ENCODE measurements around the gene FHIP1A. TPM values are rescaled to one million over a fixed set of nuclear protein-coding genes. Genes with fewer than 3 reads are reported as not detected.

Gene FHIP1A
- total RNA-seq, 1 experiment from 2014 or later = 14.8 TPM

DNA sequence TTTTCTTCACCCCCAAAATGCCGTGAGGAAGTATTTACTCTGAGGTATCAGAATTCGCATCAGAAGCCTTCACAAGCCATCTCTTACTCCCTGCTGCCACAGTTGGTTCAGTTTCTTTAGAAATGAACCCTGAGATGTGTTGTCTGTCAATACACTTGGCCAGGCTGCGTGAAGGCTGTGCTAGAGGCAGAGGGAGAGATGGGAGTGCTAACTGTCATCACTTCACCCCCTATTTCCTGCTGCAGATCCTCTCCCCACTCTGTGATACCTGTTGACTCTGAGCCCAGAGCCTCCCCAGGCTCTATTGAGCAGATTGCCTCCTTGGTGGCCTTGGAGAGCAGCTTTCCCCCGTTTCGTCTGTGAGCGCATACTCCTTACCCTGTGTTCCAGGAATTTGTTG is 34.8 kb downstream of the FHIP1A start:
- POLR2A ChIA-PET = no interaction called here
- no peak for DNase-seq (ENCODE audit: low read depth, low spot score)
- no peak for TF ChIP-seq ZFX (IDR thresholded peaks at IDR 0.05)
- TF ChIP-seq ZNF274 (IDR thresholded peaks at IDR 0.05; ENCODE audit: low read depth, low read length) = no peak
- no peak for TF ChIP-seq ELF1 (IDR thresholded peaks at IDR 0.05; ENCODE audit: borderline replicate concordance, low read depth)
- TF ChIP-seq JUND (IDR thresholded peaks at IDR 0.05) = no peak
- Histone ChIP-seq H3K4me2 (ENCODE audit: low read length) (no peak overlapping the region), H3K9ac (ENCODE audit: low read length) (no peak overlapping the region), H3K36me3 (ENCODE audit: control insufficient read depth in 1 of 2, insufficient read depth in 2 of 2, low read length in 2 of 2) (no peaks in the 10 kb centered on the region), H3K9me3 (ENCODE audit: control insufficient read depth in 1 of 2, insufficient read depth in 1 of 2, low read depth in 1 of 2, low read length in 2 of 2) (no peaks in the 10 kb centered on the region), H2AFZ (ENCODE audit: low read depth, low read length, poor library complexity, severe bottlenecking) (no peak overlapping the region), H3K4me1 (ENCODE audit: control insufficient read depth in 1 of 2, insufficient read depth in 2 of 2, low read length in 2 of 2) (no peaks in the 10 kb centered on the region), H3K4me3 (replicated peaks in 1 of 2; ENCODE audit: low read depth in 1 of 2, low read length in 2 of 2) (no peak overlapping the region), H3K27ac (ENCODE audit: low read depth, low read length) (no peak overlapping the region), H3K27me3 (ENCODE audit: insufficient read depth, low read length) (no peaks in the 10 kb centered on the region), H3K79me2 (ENCODE audit: insufficient read depth, low read length) (no peaks in the 10 kb centered on the region), H3K9me2 (ENCODE audit: insufficient read depth) (no peaks in the 10 kb centered on the region; the same call in 1 of the 2 replicates), H4K20me1 (ENCODE audit: insufficient read depth) (no peaks in the 10 kb centered on the region)
- no TSS peak for BruUV-seq (replicated peaks)
- ATAC-seq = no peak
- CTCF ChIA-PET = no interaction called here
- RAD21 ChIA-PET (ENCODE audit: low non-redundant PET in 1 of 2, low total read pairs in 2 of 2, uncharacterized antibody in 2 of 2, unreplicated experiment in 2 of 2) = no interaction called here
- intact Hi-C loops (cut with micrococcal nuclease) = no loop called here

DNA sequence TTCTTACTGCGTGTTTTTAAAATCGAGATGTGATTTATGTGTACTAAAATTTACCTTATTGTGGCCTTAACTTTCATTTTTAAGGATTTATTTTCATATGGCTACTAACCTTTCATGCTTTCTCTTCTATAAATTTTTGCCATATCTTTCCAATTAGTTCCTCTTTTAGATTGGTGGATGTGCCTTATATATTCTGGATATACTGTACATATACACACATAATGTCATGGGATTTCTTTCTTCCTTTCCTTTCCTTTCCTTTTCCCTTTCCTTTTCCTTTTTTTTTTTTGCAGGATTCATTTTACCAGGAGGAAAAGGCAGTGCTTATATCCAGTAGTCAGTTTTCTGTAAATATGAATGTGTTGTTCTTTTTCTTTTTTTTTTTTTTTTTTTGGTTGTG is 37.2 kb downstream of the FHIP1A start:
- no peak overlapping the region for H3K9ac ChIP-seq (ENCODE audit: low read length)
- BruUV-seq (replicated peaks) = no TSS peak
- no peak for DNase-seq (ENCODE audit: low read depth, low spot score)
- no peaks in the 10 kb centered on the region for H3K79me2 ChIP-seq (ENCODE audit: insufficient read depth, low read length)
- ChIA-PET CTCF (no interaction called here), RAD21 (ENCODE audit: low non-redundant PET in 1 of 2, low total read pairs in 2 of 2, uncharacterized antibody in 2 of 2, unreplicated experiment in 2 of 2) (no interaction called here), POLR2A (no interaction called here)
- H3K4me2 ChIP-seq (ENCODE audit: low read length) = no peak overlapping the region
- no peak overlapping the region for H3K27ac ChIP-seq (ENCODE audit: low read depth, low read length)
- no peaks in the 10 kb centered on the region for H3K9me3 ChIP-seq (ENCODE audit: control insufficient read depth in 1 of 2, insufficient read depth in 1 of 2, low read depth in 1 of 2, low read length in 2 of 2)
- TF ChIP-seq POLR2A (IDR thresholded peaks at IDR 0.05; ENCODE audit: borderline replicate concordance, extremely low read depth, insufficient read depth, insufficient read length) = no peak
- no peak for TF ChIP-seq YY1 (IDR thresholded peaks at IDR 0.05; ENCODE audit: extremely low read depth, insufficient replicate concordance, low read depth, low read length)
- no peak for TF ChIP-seq SIN3A (IDR thresholded peaks at IDR 0.05; ENCODE audit: low read depth)
- no peak for TF ChIP-seq EGR1 (IDR thresholded peaks at IDR 0.05; ENCODE audit: low read depth)
- no peak for TF ChIP-seq TCF7L2 (IDR thresholded peaks at IDR 0.05; ENCODE audit: borderline replicate concordance, extremely low read depth, insufficient read depth, insufficient read length)
- intact Hi-C loops (cut with micrococcal nuclease) = no loop called here
- no peaks in the 10 kb centered on the region; the same call in 1 of the 2 replicates for H3K9me2 ChIP-seq (ENCODE audit: insufficient read depth)
- H3K4me1 ChIP-seq (ENCODE audit: control insufficient read depth in 1 of 2, insufficient read depth in 2 of 2, low read length in 2 of 2) = no peaks in the 10 kb centered on the region
- H4K20me1 ChIP-seq (ENCODE audit: insufficient read depth) = no peaks in the 10 kb centered on the region
- H3K27me3 ChIP-seq (ENCODE audit: insufficient read depth, low read length) = no peaks in the 10 kb centered on the region
- H3K4me3 ChIP-seq (replicated peaks in 1 of 2; ENCODE audit: low read depth in 1 of 2, low read length in 2 of 2) = no peak overlapping the region
- no peaks in the 10 kb centered on the region for H3K36me3 ChIP-seq (ENCODE audit: control insufficient read depth in 1 of 2, insufficient read depth in 2 of 2, low read length in 2 of 2)
- no peak for ATAC-seq
- no peak overlapping the region for H2AFZ ChIP-seq (ENCODE audit: low read depth, low read length, poor library complexity, severe bottlenecking)
